Neural crest cell (in vitro differentiated cells): Measurements from ENCODE around the gene CHAT. TPM values are rescaled to one million over a fixed set of nuclear protein-coding genes. Genes with fewer than 3 reads are reported as not detected.

Experiments
- DNase-seq: peaks from one replicate; pipeline ENCODE4 v3.0.0; 2021; ENCODE audit warnings: low read depth, mixed read lengths, low spot score
- H3K27ac Mint-ChIP-seq: one replicate; pipeline ENCODE4 v1.8.0; 2021; ENCODE audit warnings: mild to moderate bottlenecking, mixed read lengths; ENCODE audit not compliant: unreplicated experiment
- H3K27me3 Mint-ChIP-seq: 2 replicates; pipeline ENCODE4 v1.8.0; 2021; ENCODE audit warnings: low read depth, mild to moderate bottlenecking, mixed read lengths
- H3K36me3 Mint-ChIP-seq: 2 replicates; pipeline ENCODE4 v1.8.0; 2021; ENCODE audit warnings: low read depth, mild to moderate bottlenecking, mixed read lengths
- H3K4me1 Mint-ChIP-seq: 2 replicates; pipeline ENCODE4 v1.8.0; 2021; ENCODE audit warnings: mixed read lengths
- H3K4me3 Mint-ChIP-seq: one replicate; pipeline ENCODE4 v1.8.0; 2021; ENCODE audit warnings: mild to moderate bottlenecking, mixed read lengths
- H3K9me3 Mint-ChIP-seq: 2 replicates; pipeline ENCODE4 v1.8.0; 2021; ENCODE audit warnings: mixed read lengths
- CTCF ChIP-seq: fragments of 200-600 bp; sonication (generic); conservative IDR thresholded peaks from 2 replicates; pipeline ENCODE4 v1.5.0; 2021; ENCODE audit warnings: antibody characterized with exemption, mild to moderate bottlenecking
- total RNA-seq: library from RNA; stranded (reverse); gene quantifications from 2 replicates; pipeline ENCODE4 v1.2.1, GENCODE V29; 2021

CHAT gene
- total RNA-seq, 1 donor from 2014 or later, result 2.7 TPM

GRCh38 chr10:49627644-49628247 lies 13.9 kb downstream of the CHAT start:
- Mint-ChIP-seq H3K9me3 (no peaks in the 10 kb centered on the region), H3K4me1 (no peaks in the 10 kb centered on the region), H3K27ac (no peak overlapping the region), H3K4me3 (no peak overlapping the region), H3K36me3 (no peaks in the 10 kb centered on the region), H3K27me3 (peaks cover 4% of the 10 kb centered on the region)
- DNase-seq, result no peak
- no peak for TF ChIP-seq CTCF

- DNase-seq, result no peak
- Mint-ChIP-seq H3K4me1 (no peaks in the 10 kb centered on the region), H3K27me3 (peaks cover 4% of the 10 kb centered on the region), H3K36me3 (no peaks in the 10 kb centered on the region), H3K4me3 (no peak overlapping the region), H3K9me3 (no peaks in the 10 kb centered on the region), H3K27ac (no peak overlapping the region)
- TF ChIP-seq CTCF, result no peak
Observed at GRCh38 chr10:49628599-49628998, 14.8 kb downstream of the CHAT start.

GRCh38 chr10:49629431-49629881 lies 15.6 kb downstream of the CHAT start:
- no peaks in the 10 kb centered on the region for H3K36me3 Mint-ChIP-seq
- DNase-seq, result no peak
- no peaks in the 10 kb centered on the region for H3K4me1 Mint-ChIP-seq
- H3K4me3 Mint-ChIP-seq, result no peak overlapping the region
- peaks cover 5% of the 10 kb centered on the region for H3K27me3 Mint-ChIP-seq
- no peak overlapping the region for H3K27ac Mint-ChIP-seq
- no peaks in the 10 kb centered on the region for H3K9me3 Mint-ChIP-seq
- TF ChIP-seq CTCF, result no peak

GRCh38 chr10:49631975-49632374 lies 18.1 kb downstream of the CHAT start:
- H3K27me3 Mint-ChIP-seq, result peaks cover 28% of the 10 kb centered on the region
- no peaks in the 10 kb centered on the region for H3K9me3 Mint-ChIP-seq
- no peak overlapping the region for H3K27ac Mint-ChIP-seq
- no peaks in the 10 kb centered on the region for H3K4me1 Mint-ChIP-seq
- TF ChIP-seq CTCF, result no peak
- no peaks in the 10 kb centered on the region for H3K36me3 Mint-ChIP-seq
- no peak for DNase-seq
- H3K4me3 Mint-ChIP-seq, result no peak overlapping the region

GRCh38 chr10:49632406-49633317 lies 18.8 kb downstream of the CHAT start:
- Mint-ChIP-seq H3K36me3 (no peaks in the 10 kb centered on the region), H3K4me1 (no peaks in the 10 kb centered on the region), H3K4me3 (no peak overlapping the region), H3K27ac (no peak overlapping the region), H3K27me3 (peaks cover 35% of the 10 kb centered on the region), H3K9me3 (no peaks in the 10 kb centered on the region)
- no peak for TF ChIP-seq CTCF
- no peak for DNase-seq
